HCT116 (cell line): ENCODE measurements around the gene PPP1R14C. TPM values are rescaled to one million over a fixed set of nuclear protein-coding genes. Genes with fewer than 3 reads are reported as not detected.

ENCODE experiments used
- ATAC-seq: fragments of 200-7000 bp; cut with Tn5 transposase; 2 replicates; pipeline ENCODE4 v1.9.1; 2020; ENCODE audit warnings: mild to moderate bottlenecking, moderate library complexity
- BruUV-seq: library from RNA; stranded (reverse); fragments of 400-500 nt; replicated peaks from 2 replicates; lab custom pipeline; 2021; lab: Mats Ljungman, UMichigan
- CTCF ChIA-PET: fragments of 300-600 bp; sonication (Branson Sonifier 250); formaldehyde crosslinking; loops from one replicate; lab custom pipeline; 2021; ENCODE audit warnings: antibody characterized with exemption; lab: Charles Lee
- POLR2A ChIA-PET: fragments of 300-600, 350-600 bp; sonication (Branson Sonifier 250); formaldehyde crosslinking; loops from one replicate; lab custom pipeline; 2021; ENCODE audit warnings: antibody characterized with exemption; lab: Charles Lee
- RAD21 ChIA-PET, 2 experiments: fragments of 300-600 bp; sonication (Branson Sonifier 250); formaldehyde crosslinking; loops; one replicate each; lab custom pipeline; 2023; ENCODE audit warnings: low total read pairs in 2 of 2; ENCODE audit not compliant: uncharacterized antibody in 2 of 2, unreplicated experiment in 2 of 2, low non-redundant PET in 1 of 2; lab: Charles Lee
- DNase-seq: peaks from one replicate; pipeline ENCODE4 v3.0.0-alpha.2; 2010; ENCODE audit warnings: low read depth, low spot score
- H2AFZ ChIP-seq: fragments of 200-600 bp; shearing (Covaris generic), sonication (generic); 2 replicates; pipeline ENCODE4 v1.6.1; 2017; ENCODE audit warnings: low read depth, mixed run types, mixed read lengths, antibody characterized with exemption, low read length; ENCODE audit not compliant: poor library complexity, severe bottlenecking
- H3K27ac ChIP-seq: 2 replicates; pipeline ENCODE4 v1.5.1; 2012; ENCODE audit warnings: low read depth, low read length
- H3K27me3 ChIP-seq: fragments of 200-600 bp; sonication (generic); 2 replicates; pipeline ENCODE4 v1.6.1; 2016; ENCODE audit warnings: mixed run types, low read length, mixed read lengths; ENCODE audit not compliant: insufficient read depth
- H3K36me3 ChIP-seq, 2 experiments: fragments of 200-500 bp in 1 of 2; fragments of 200-600 bp in 1 of 2; sonication (Bioruptor generic) in 1 of 2; sonication (generic) in 1 of 2; 2 replicates each; pipeline versions ENCODE4 v1.5.1 to v1.6.1; 2014 to 2016; ENCODE audit warnings: low read length in 2 of 2, inconsistent platforms in 1 of 2, mixed read lengths in 1 of 2, mixed run types in 1 of 2; ENCODE audit not compliant: insufficient read depth in 2 of 2, control insufficient read depth in 1 of 2
- H3K4me1 ChIP-seq, 2 experiments: fragments of 200-600 bp in 1 of 2; sonication (generic) in 1 of 2; 2 replicates each; pipeline versions ENCODE4 v1.5.1 to v1.6.1; 2012 to 2017; ENCODE audit warnings: low read length in 2 of 2, inconsistent platforms in 1 of 2, mild to moderate bottlenecking in 1 of 2, mixed read lengths in 1 of 2, mixed run types in 1 of 2, moderate library complexity in 1 of 2; ENCODE audit not compliant: insufficient read depth in 2 of 2, control insufficient read depth in 1 of 2
- H3K4me2 ChIP-seq: fragments of 200-600 bp; sonication (generic); 2 replicates; pipeline ENCODE4 v1.6.1; 2017; ENCODE audit warnings: mixed run types, low read length, mixed read lengths
- H3K4me3 ChIP-seq, 2 experiments: fragments of 200-600 bp in 1 of 2; sonication (generic) in 1 of 2; replicated peaks in 1 of 2; 2 replicates each; pipeline ENCODE4 v1.5.1; 2011 to 2016; ENCODE audit warnings: low read length in 2 of 2, control low read depth in 1 of 2, low read depth in 1 of 2, mild to moderate bottlenecking in 1 of 2, mixed read lengths in 1 of 2, mixed run types in 1 of 2
- H3K79me2 ChIP-seq: fragments of 200-600 bp; sonication (generic); 2 replicates; pipeline ENCODE4 v1.6.1; 2017; ENCODE audit warnings: mild to moderate bottlenecking, mixed run types, low read length, moderate library complexity, mixed read lengths; ENCODE audit not compliant: insufficient read depth
- H3K9ac ChIP-seq: fragments of 200-600 bp; sonication (generic); 2 replicates; pipeline ENCODE4 v1.6.1; 2016; ENCODE audit warnings: low read length, mixed read lengths
- H3K9me2 ChIP-seq: fragments of 200-600 bp; sonication (generic), shearing (Covaris generic); 2 replicates; pipeline ENCODE4 v1.6.1; 2017; ENCODE audit warnings: mixed run types, mild to moderate bottlenecking, moderate library complexity; ENCODE audit not compliant: insufficient read depth
- H3K9me3 ChIP-seq, 2 experiments: fragments of 200-500 bp in 1 of 2; fragments of 200-600 bp in 1 of 2; sonication (Bioruptor generic) in 1 of 2; sonication (generic) in 1 of 2; 2 replicates each; pipeline ENCODE4 v1.6.1; 2014 to 2017; ENCODE audit warnings: low read length in 2 of 2, mixed read lengths in 2 of 2, inconsistent platforms in 1 of 2, low read depth in 1 of 2, mild to moderate bottlenecking in 1 of 2, mixed run types in 1 of 2, moderate library complexity in 1 of 2; ENCODE audit not compliant: control insufficient read depth in 1 of 2, insufficient read depth in 1 of 2
- H4K20me1 ChIP-seq: fragments of 200-600 bp; sonication (generic), shearing (Covaris generic); 2 replicates; pipeline ENCODE4 v1.6.1; 2017; ENCODE audit warnings: mixed run types, mild to moderate bottlenecking, moderate library complexity; ENCODE audit not compliant: insufficient read depth
- ATF3 ChIP-seq: IDR thresholded peaks from 2 replicates; pipeline ENCODE4 v1.6.1; 2012
- CEBPB ChIP-seq: IDR thresholded peaks from 2 replicates; pipeline ENCODE4 v1.6.1; 2012; ENCODE audit warnings: low read depth
- ELF1 ChIP-seq: IDR thresholded peaks from 2 replicates; pipeline ENCODE4 v1.6.1; 2012; ENCODE audit warnings: low read depth, borderline replicate concordance
- EZH2 ChIP-seq: fragments of 200-600 bp; sonication (generic); IDR thresholded peaks from 2 replicates; pipeline ENCODE4 v1.6.1; 2017; ENCODE audit warnings: antibody characterized with exemption, mixed run types
- FOSL1 ChIP-seq: IDR thresholded peaks from 2 replicates; pipeline ENCODE4 v1.6.1; 2012; ENCODE audit warnings: low read depth
- JUND ChIP-seq: IDR thresholded peaks from 2 replicates; pipeline ENCODE4 v1.6.1; 2012
- POLR2A ChIP-seq: IDR thresholded peaks from 2 replicates; pipeline ENCODE4 v1.7.0; 2011; ENCODE audit warnings: borderline replicate concordance; ENCODE audit not compliant: insufficient read depth, insufficient read length; ENCODE audit errors: extremely low read depth
- REST ChIP-seq: IDR thresholded peaks from 2 replicates; pipeline ENCODE4 v1.6.1; 2012; ENCODE audit warnings: low read depth
- SP1 ChIP-seq: IDR thresholded peaks from 2 replicates; pipeline ENCODE4 v1.6.1; 2012; ENCODE audit warnings: low read depth
- SRF ChIP-seq: IDR thresholded peaks from 2 replicates; pipeline ENCODE4 v1.6.1; 2012; ENCODE audit warnings: low read depth
- TCF7L2 ChIP-seq: IDR thresholded peaks from 2 replicates; pipeline ENCODE4 v1.7.0; 2011; ENCODE audit warnings: borderline replicate concordance, inconsistent platforms; ENCODE audit not compliant: insufficient read depth, insufficient read length; ENCODE audit errors: extremely low read depth
- YY1 ChIP-seq: IDR thresholded peaks from 2 replicates; pipeline ENCODE4 v1.6.1; 2011; ENCODE audit warnings: low read length, low read depth, moderate library complexity, mild to moderate bottlenecking; ENCODE audit not compliant: insufficient replicate concordance; ENCODE audit errors: extremely low read depth
- ZBTB33 ChIP-seq: IDR thresholded peaks from 2 replicates; pipeline ENCODE4 v1.6.1; 2011; ENCODE audit warnings: mild to moderate bottlenecking, low read length, moderate library complexity; ENCODE audit not compliant: insufficient replicate concordance; ENCODE audit errors: extremely low read depth
- ZFX ChIP-seq: fragments of 450-650 bp; IDR thresholded peaks from 2 replicates; pipeline ENCODE4 v1.6.1; 2017
- intact Hi-C: fragments of 100-400 bp; cut with micrococcal nuclease; formaldehyde crosslinking; loops from 2 replicates; pipeline ENCODE4 v1.10.0; 2022
- total RNA-seq: library from RNA; stranded (reverse); gene quantifications from one replicate; pipeline ENCODE4 v1.2.1, GENCODE V29; 2021; ENCODE audit not compliant: unreplicated experiment

The PPP1R14C gene
- total RNA-seq, 1 experiment from 2014 or later: 7.8 TPM

GRCh38 chr6:150279533-150279932 is 136.7 kb downstream of the PPP1R14C start (continued):
- TF ChIP-seq TCF7L2 (no peak), ATF3 (no peak), CEBPB (no peak), POLR2A (no peak), EZH2 (no peak)

- ChIA-PET RAD21 (no interaction called here), CTCF (no interaction called here), POLR2A (no interaction called here)
- Histone ChIP-seq H3K9ac (no peak overlapping the region), H4K20me1 (no peaks in the 10 kb centered on the region), H3K4me2 (no peak overlapping the region), H3K36me3 (no peaks in the 10 kb centered on the region), H3K9me2 (no peaks in the 10 kb centered on the region), H3K27ac (no peak overlapping the region), H3K9me3 (no peaks in the 10 kb centered on the region), H3K79me2 (no peaks in the 10 kb centered on the region), H3K27me3 (no peaks in the 10 kb centered on the region), H3K4me3 (no peak overlapping the region), H3K4me1 (no peaks in the 10 kb centered on the region), H2AFZ (no peak overlapping the region)
- TF ChIP-seq SRF: no peak
- TF ChIP-seq POLR2A: no peak
- no peak for TF ChIP-seq ATF3
- no peak for TF ChIP-seq ZBTB33
- TF ChIP-seq CEBPB: no peak
- no peak for TF ChIP-seq ELF1
- no peak for TF ChIP-seq ZFX
- no peak for TF ChIP-seq JUND
- TF ChIP-seq SP1: no peak
- no peak for TF ChIP-seq YY1
- no peak for TF ChIP-seq REST
- TF ChIP-seq FOSL1: no peak
- intact Hi-C loops: no loop called here
- BruUV-seq: no TSS peak
- no peak for DNase-seq
- ATAC-seq: no peak
Observed at GRCh38 chr6:150280703-150281102, 137.9 kb downstream of the PPP1R14C start.
